Measurements from ENCODE around the gene EPHA7.

EPHA7 gene

DNA sequence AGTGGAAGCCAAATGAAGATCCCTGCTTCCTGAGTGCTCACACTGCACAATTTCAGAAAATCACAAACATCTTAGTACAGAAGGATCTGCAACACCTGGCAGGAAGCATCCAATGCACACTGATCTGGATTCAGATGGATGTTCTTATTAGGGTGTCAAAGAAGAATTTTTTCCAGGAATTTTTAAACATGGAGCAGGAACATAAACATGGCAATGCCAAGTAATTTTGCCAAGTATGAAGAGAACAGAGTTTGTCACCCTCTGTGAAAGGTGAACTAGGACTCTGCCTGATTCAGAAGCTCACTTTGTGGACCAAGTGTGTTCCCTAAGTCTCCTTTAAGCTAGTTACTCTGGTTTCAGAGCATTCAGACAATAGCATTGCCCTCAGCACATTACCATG is 208.5 kb downstream of the EPHA7 start:
- TF ChIP-seq, protein P1, sequence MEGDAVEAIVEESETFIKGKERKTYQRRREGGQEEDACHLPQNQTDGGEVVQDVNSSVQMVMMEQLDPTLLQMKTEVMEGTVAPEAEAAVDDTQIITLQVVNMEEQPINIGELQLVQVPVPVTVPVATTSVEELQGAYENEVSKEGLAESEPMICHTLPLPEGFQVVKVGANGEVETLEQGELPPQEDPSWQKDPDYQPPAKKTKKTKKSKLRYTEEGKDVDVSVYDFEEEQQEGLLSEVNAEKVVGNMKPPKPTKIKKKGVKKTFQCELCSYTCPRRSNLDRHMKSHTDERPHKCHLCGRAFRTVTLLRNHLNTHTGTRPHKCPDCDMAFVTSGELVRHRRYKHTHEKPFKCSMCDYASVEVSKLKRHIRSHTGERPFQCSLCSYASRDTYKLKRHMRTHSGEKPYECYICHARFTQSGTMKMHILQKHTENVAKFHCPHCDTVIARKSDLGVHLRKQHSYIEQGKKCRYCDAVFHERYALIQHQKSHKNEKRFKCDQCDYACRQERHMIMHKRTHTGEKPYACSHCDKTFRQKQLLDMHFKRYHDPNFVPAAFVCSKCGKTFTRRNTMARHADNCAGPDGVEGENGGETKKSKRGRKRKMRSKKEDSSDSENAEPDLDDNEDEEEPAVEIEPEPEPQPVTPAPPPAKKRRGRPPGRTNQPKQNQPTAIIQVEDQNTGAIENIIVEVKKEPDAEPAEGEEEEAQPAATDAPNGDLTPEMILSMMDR (IDR thresholded peaks at IDR 0.05; ENCODE audit: insufficient read depth, low read depth, low read length, missing control alignments) = no peak
- H3K4me3 ChIP-seq (ENCODE audit: low read length) = no peak overlapping the region
- no peak for DNase-seq (ENCODE audit: low read depth)

DNA sequence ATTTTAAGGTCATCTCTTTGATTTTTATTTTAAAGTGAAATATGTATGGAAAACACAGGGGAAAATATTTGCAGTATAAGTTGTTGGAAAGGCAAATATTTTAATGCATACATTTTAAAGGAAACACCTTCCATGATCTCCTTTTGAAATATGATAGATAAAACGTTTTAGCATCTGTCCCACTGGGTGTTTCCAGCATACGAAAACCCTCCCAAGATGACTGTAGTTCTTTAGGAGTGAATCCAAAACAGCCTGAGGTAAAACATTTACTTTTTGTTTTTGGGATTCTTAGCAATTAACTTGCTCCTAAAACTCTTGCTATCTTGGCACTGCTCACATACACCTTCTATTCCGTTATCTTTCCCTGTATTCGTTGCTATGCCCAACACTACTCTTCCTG is 210.0 kb downstream of the EPHA7 start:
- DNase-seq (ENCODE audit: low read depth) = no peak
- TF ChIP-seq, protein P1 (IDR thresholded peaks at IDR 0.05; ENCODE audit: insufficient read depth, low read depth, low read length, missing control alignments) = no peak
- H3K4me3 ChIP-seq (ENCODE audit: low read length) = no peak overlapping the region

DNA sequence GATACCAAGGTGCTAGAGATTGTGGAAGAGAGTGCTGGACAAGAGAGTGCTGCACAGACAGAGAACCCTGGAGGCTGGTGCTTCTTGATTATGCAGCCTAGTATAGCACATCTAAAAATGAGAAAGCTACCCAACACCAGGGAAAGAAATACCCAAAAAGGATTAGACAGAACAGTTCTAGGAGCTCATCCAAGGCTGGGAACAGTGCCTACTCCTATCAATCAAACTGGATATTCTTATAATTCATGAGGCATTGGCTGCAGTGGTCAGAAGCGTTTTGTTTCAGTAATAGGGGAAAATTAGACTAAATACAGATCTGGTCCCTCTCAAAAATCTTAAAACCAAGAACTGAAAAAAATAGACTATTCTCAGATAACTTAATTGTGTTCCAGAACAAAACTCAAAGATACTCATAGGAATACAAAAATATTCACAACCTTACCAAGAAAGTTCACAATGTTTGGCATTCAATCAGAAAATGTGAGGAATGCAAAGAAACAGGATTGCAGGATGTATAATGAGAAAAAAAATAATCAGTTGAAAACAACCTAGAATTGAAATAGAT is 222.9 kb downstream of the EPHA7 start:
- H3K4me3 ChIP-seq (ENCODE audit: low read length) = no peak overlapping the region
- TF ChIP-seq, protein P1 (IDR thresholded peaks at IDR 0.05; ENCODE audit: insufficient read depth, low read depth, low read length, missing control alignments) = no peak
- DNase-seq (ENCODE audit: low read depth) = no peak

DNA sequence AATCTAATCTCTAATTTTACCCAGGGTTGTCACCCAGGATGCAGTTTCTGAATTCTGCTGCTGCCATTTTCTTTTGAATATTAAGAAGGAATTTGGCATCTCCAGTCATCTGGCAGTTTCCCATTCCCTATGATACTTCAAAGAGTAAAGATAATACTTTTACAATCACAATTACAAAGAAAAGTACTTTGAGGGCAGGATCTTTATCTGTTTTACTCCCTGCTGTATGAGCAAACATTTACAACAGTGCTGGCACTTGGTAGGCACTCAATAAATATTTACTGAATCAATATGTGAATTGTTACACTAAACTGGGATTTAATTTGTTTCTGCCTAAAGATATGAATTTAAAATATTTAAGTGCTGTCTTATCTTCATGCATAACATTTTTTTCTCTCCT is 224.9 kb downstream of the EPHA7 start:
- H3K4me3 ChIP-seq (ENCODE audit: low read length) = no peak overlapping the region
- TF ChIP-seq, protein P1 (IDR thresholded peaks at IDR 0.05; ENCODE audit: insufficient read depth, low read depth, low read length, missing control alignments) = no peak

DNA sequence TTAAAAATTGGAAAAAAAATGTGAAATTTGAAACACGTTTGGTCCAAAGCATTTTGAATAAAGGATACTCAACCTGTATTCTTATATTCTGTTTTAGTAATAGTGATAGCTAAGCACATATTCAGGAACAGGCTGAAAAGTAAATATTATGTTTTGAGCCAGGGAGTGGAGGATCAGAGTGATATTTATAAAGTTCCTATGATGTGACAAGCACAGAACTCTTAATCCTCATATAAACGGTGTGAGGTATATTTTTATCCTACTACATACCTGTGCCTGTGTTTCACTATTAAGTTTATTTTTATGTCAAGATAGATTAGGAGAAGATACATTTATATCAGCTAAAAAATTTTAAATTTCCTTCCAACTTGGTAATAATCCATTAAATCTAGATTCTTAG is 225.5 kb downstream of the EPHA7 start:
- TF ChIP-seq, protein P1 (IDR thresholded peaks at IDR 0.05; ENCODE audit: insufficient read depth, low read depth, low read length, missing control alignments) = no peak
- DNase-seq (ENCODE audit: low read depth) = no peak
- H3K4me3 ChIP-seq (ENCODE audit: low read length) = no peak overlapping the region

More for the DNA sequence above, 224.9 kb downstream of the EPHA7 start:
- DNase-seq (ENCODE audit: low read depth) = no peak
